H1 (cell line): Measurements from ENCODE around the gene SERPING1.

ENCODE experiments used
- ATF2 ChIP-seq: IDR thresholded peaks from 2 replicates; pipeline ENCODE4 v1.6.1; 2012; ENCODE audit warnings: low read length, inconsistent platforms
- CTCF ChIP-seq, 3 experiments: IDR thresholded peaks; 1 replicate in 2 of 3; 2 replicates in 1 of 3; pipeline versions ENCODE4 v1.5.1 to v1.6.1; 2011; ENCODE audit warnings: low read length in 3 of 3, mild to moderate bottlenecking in 3 of 3, inconsistent platforms in 2 of 3, low read depth in 1 of 3, moderate library complexity in 1 of 3; ENCODE audit not compliant: insufficient read depth in 1 of 3; ENCODE audit errors: control extremely low read depth in 1 of 3
- EP300 ChIP-seq, 2 experiments: IDR thresholded peaks; 1 replicate in 1 of 2; 2 replicates in 1 of 2; pipeline ENCODE4 v1.6.1; 2011 to 2012; ENCODE audit warnings: low read depth in 2 of 2, low read length in 2 of 2, mild to moderate bottlenecking in 2 of 2, borderline replicate concordance in 1 of 2, inconsistent platforms in 1 of 2, moderate library complexity in 1 of 2
- EZH2 ChIP-seq: fragments of 200-600 bp; sonication (generic); IDR thresholded peaks from 2 replicates; pipeline ENCODE4 v1.7.1; 2012; ENCODE audit warnings: low read depth, mild to moderate bottlenecking, moderate library complexity, low read length, inconsistent platforms; ENCODE audit not compliant: severe bottlenecking
- JUN ChIP-seq: IDR thresholded peaks from 2 replicates; pipeline ENCODE4 v1.6.1; 2011; ENCODE audit warnings: low read depth, mild to moderate bottlenecking, improper control_type of control experiment, low read length
- POLR2AphosphoS5 ChIP-seq: IDR thresholded peaks from 2 replicates; pipeline ENCODE4 v1.6.1; 2011; ENCODE audit warnings: low read depth, low read length
- RFX5 ChIP-seq: IDR thresholded peaks from 2 replicates; pipeline ENCODE4 v1.6.1; 2011; ENCODE audit warnings: low read depth, low read length, improper control_type of control experiment, borderline replicate concordance
- RNF2 ChIP-seq: fragments of 200-900, 300-1000 bp; sonication (generic); IDR thresholded peaks from 2 replicates; pipeline ENCODE4 v1.7.1; 2016; ENCODE audit warnings: borderline replicate concordance, low read depth, mild to moderate bottlenecking, antibody characterized with exemption, low read length; ENCODE audit not compliant: poor library complexity, severe bottlenecking; ENCODE audit errors: missing control alignments
- SP1 ChIP-seq: IDR thresholded peaks from 2 replicates; pipeline ENCODE4 v1.6.1; 2011; ENCODE audit warnings: low read depth, low read length
- SP2 ChIP-seq: IDR thresholded peaks from 2 replicates; pipeline ENCODE4 v1.6.1; 2012; ENCODE audit warnings: mild to moderate bottlenecking, low read length, inconsistent platforms
- SRF ChIP-seq: IDR thresholded peaks from 2 replicates; pipeline ENCODE4 v1.6.1; 2011; ENCODE audit warnings: mild to moderate bottlenecking, low read depth, low read length, moderate library complexity
- TAF1 ChIP-seq: IDR thresholded peaks from 2 replicates; pipeline ENCODE4 v1.6.1; 2011; ENCODE audit warnings: mild to moderate bottlenecking, low read depth, low read length
- TEAD4 ChIP-seq: IDR thresholded peaks from 2 replicates; pipeline ENCODE4 v1.6.1; 2012; ENCODE audit warnings: low read depth, low read length, inconsistent platforms, mixed read lengths
- YY1 ChIP-seq: IDR thresholded peaks from 2 replicates; pipeline ENCODE4 v1.6.1; 2011; ENCODE audit warnings: low read depth, mild to moderate bottlenecking, low read length

GRCh38 chr11:57639321-57640067 lies 42.0 kb downstream of the SERPING1 start:
- TF ChIP-seq EZH2 (no peak), ATF2 (peak; percentile 73), CTCF (IDR thresholded peaks at IDR 0.05; ENCODE audit: control extremely low read depth in 1 of 3, insufficient read depth in 1 of 3, low read depth in 1 of 3, low read length in 3 of 3) (peak in 1 of 3 experiments; percentile 14; a peak in 1 of 4 replicates), RNF2 (no peak), YY1 (peak; percentile 81; the same call in 1 of the 2 replicates), JUN (no peak), TEAD4 (0 out of 2 replicates have a peak, but pooled peaks have one; percentile 34), EP300 (IDR thresholded peaks at IDR 0.05; ENCODE audit: borderline replicate concordance in 1 of 2, low read depth in 2 of 2, low read length in 2 of 2) (peak; percentile 31 to 94), SP1 (peak; percentile 96), SRF (no peak), POLR2AphosphoS5 (peak; percentile 49), RFX5 (0 out of 2 replicates have a peak, but pooled peaks have one; percentile 21), SP2 (no peak), TAF1 (no peak; the same call in none of the 2 replicates)
